NCI-H2196 treated with DMSO at 0.1 percent for 48 hours (cell line): ENCODE measurements around the gene PITPNM2.
"Not testable (repeated sequence)": the region's sequence is repeated elsewhere in the genome, so short reads cannot be mapped to it uniquely, and the experiment has no call there.

Experiments used
- DNase-seq: peaks from one replicate; lab custom pipeline; 2025; ENCODE audit not compliant: unreplicated experiment; lab: John Stamatoyannopoulos, UW

PITPNM2 gene

DNA sequence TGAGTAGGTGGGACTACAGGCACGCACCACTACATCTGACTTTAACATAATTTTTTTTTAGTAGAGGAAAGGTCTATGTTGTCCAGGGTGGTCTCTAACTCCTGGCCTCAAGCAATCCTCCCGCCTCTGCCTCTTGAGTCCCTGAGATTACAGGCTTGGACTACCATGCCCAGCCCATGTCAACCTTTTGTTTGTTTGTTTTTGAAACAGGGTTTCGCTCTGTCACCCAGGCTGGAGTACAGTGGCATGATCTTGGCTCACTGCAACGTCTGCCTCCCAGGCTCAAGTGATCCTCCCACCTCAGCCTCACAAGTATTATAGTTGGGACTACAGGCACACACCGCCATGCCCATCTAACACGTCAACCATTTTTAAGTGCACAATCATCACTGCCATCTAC, 29.2 kb downstream of the PITPNM2 start:
- no peak for DNase-seq

DNA sequence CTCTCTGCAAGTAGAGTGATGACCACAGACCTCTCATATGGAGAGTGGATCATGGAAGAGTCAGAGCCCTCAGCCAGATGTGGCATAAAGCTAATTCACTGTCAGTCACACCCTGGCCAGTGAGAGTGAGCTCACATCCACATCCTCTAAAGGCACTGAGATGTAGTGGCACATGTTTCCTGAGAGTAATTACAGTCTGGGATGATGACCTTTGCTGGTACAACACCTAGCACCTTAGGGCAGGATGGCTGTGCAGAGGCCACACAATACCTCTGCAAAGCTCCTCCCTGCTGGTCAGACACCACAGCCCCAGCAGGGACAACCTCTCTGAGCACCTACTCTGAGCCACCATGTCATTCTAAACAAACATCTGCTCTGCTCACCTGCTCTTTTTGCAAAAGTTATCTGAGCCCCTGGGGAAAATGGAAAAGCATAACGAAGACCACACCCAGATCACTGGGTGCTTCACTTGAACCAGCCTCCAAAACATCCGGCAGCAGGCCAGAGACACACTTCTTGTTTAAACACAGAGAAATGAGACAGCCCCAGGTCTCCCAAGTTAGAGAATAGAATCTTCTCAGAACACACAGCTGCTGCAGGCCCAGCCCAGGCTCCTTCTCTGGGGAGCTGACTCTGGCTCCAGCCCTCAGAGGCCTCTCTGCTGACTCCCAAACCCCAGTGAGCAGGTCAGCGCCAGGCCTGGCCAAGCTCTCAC, 30.3 kb downstream of the PITPNM2 start:
- DNase-seq, result no peak

DNA sequence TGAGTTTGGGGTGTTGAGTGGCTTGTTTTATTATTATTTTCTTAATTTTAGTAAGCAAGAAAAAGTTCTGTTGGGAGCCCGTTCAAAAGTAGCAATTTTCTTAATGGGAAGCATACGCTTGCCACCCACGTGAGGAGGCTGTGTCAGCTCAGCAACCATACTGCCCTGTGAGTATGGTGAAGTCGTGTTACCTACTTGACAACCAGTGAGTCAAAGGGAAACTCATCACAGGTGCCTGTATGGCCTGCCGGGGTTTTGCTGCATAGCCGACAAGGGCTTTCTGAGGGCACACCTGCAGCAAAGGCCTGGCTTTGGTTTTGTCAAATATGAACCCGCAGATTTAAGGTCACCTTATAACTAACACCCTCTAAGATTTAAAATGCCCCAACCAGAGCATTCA, 31.1 kb downstream of the PITPNM2 start:
- no peak for DNase-seq

DNA sequence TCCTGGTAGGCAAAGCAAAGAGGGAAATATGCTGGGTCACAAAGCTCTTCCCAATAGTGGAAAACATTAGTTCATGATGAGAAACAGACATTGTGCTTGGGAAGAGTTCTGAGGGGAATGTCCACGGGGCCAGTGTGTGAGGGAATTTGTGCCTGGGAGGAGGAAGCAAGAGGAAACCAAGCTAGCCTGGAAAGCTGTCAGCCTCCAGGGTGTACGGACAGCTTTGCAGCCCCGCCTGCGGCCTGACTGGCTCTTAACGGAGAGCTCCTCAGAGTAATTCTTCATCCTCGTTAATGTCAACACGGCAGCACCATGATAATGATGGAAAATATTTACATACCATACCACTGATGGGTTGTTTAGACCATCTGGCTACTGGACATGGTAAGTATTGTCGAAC, 32.4 kb downstream of the PITPNM2 start:
- no peak for DNase-seq

DNA sequence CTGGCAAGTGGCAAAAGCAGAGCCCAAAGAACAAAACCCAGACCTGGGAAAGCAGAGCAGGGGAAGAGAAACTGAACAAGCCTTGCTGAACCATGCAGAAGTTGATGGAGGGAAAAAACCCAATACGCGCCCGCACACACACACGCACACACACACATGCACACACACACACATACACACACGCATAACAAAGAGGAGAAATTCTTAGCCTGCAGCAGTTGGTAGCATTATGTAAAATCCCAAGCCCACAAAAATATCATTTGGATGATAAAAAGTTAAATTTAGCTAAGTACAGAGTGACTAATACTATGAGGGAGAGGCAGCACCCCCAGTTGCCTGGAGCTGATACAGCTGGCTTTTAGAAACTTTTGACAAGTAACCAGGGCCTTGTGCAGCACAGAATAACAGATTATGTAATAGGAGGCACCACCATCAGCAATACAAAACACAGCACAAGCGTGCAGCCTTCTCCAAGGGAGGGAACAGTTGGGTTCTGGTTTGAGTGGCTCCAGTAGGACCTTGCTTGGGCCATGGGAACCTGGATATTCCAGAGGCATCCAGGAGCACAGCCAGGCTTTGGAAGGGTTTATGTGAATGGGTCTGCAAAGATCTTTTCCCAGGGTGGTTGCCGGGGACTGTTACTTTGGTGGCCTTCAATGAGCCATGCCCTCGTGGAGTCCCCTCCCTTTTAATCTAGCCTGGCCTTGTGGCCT, 35.3 kb downstream of the PITPNM2 start:
- no peak for DNase-seq

DNA sequence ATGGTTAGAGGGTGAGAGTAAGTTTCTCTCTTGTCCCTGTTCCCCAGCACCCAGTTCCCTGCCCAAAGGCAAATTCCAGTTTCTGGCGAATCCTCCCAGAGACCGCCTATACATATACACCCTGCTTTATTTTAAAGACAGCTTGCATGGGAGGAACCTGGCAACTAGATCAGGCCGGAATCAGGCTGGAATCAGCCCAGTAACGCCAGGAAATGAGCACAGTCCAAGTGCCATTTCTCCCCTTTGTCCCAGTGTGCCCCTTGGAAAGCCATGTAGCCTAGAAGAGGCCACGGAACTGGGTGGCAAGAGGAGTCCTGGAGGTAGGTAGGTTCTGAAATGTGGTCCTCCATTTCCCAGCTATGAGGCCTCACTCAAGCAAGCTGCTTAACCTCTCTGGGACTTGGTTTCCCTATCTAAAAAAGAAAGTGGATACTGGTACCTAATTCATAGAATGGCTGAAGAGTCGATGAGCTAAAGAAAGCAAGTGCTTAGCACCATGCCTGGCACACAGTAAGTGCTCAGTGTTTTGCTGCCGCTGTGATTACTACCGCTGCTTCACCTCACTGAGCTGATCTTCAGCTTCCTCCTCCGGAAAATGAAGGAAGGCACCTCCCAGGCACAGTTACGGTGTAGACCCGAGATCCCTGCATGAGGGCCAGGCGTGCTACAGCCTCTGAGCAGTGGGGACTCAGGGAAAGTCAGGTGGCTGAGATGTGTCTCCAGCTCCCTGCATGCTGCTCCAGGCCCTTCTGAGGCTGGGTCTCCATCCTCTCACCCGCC, 36.4 kb downstream of the PITPNM2 start:
- DNase-seq, result no peak

DNA sequence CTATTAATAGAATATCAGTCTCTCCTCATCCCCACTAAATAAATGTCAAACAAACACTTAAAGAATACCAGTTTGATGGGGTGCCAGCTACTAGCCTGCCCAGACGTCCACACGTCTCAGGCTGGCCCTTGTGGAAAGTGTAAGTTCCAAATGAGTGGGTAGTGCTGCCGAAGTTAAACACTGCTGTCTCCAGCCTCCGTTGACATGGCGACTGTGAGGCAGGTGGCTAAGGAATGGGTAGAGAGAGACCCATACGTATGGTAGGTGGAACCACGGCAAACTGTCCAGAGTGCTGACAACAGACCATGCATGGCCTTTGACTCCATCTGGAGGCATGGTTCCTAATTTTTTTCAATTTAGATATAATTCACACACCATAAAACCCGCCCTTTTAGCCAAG, 37.9 kb downstream of the PITPNM2 start:
- peak; percentile 26 for DNase-seq

DNA sequence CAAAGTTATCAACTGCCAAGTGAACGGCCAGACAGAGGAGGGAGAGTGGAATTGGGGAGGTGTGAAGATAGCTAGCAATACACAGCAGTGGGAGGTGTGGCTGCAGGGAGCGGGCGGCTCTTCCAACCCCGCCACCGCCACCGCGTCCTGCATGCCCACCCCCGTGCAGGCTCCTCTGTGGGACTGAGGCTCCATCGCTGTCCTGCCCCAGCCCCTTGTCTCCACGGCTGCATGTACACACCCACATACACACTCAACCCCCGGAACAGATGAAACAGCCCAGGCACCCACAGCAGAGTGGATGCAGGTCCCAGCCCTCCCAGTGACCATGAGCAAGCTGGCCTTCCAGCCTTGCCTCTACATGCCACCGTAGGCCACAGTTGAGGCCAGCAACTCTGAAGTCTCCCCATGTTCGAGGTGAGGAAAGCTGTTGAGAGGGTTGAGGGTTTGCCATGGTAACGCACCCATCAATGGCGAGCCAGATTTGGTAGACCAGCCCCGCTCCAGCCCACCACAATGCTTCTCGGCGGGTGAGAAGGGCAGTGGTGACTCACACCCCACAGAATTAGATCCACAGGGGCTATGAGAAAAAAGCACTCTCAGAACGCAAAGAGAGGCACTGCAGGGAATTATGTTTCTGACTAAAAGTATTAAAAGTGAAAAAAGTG, 39.3 kb downstream of the PITPNM2 start:
- no peak for DNase-seq

DNA sequence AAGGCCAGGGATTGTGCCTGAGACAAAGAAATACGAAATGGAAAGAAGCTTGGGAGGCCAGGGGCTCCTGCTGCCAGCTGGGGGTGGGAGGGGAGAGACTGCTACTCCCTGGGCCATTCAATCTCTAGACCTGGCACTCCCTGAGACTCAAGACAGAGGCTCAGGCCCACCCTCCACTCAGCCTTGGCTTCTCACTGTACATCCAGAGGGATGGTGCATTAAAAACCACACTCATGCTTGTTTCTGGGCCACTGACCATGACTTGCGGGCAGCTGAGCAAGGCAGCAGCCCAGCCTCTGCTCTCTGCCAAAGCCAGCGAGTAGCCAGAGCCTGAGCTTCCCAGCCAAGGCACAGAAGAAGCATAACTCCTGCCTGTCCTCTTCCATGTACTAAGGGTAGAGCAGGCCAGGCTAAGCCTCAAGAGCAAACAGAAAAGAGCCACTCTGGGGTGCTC, 41.5 kb downstream of the PITPNM2 start:
- no peak for DNase-seq

DNA sequence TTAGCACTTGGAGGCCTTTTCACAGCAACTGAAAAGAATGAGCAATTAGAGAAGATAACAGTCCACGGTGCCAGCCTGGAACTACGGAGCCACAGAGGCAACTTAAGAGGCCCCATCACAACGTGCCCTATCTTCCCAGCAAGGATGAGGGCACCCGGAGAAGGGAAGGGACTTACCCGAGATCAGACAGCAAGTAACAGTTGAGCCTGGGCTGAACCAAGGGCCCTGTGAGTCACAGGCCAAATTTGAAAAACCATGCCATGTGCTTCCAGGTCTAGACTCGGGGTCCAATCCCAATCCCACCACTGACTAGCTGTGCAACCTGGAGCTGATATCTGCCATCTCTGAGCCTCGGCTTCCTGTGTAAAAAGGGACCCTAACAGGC, 42.2 kb downstream of the PITPNM2 start:
- DNase-seq, result no peak

DNA sequence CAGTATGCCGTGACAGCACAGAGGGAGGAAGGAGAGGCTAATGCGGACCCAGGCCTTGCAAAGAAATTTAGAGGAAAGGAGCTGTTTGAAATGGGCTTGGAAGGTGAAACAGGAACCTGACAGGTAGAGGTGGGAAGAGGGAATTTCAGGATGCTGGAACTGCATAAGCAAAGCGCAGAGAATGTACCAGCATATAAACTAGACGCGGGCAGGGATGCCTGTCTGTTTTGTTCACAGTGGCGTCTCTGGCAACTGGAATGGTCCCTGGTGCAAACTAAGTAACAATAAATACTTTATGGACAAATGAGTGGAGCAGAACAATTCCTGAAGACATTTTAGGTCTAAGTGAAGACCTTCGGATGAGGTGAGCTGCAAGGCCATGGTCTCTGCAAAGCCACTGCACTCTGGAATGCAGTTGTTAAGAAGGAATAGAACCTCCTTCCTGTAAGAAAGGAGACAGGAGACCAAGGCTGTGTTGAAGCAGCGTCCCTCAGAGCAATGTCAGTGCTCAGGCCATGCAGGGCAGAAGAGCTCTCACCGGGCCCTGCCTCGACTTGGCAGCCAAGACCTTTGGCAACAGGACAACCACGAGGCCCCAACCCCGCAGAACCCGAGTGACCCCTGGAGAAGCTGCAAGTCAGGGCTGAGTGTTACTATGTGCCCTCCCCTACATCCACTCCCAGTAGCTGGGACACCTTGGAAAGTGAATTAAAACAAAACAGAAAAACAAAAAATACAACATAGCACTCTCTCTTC, 42.8 kb downstream of the PITPNM2 start:
- DNase-seq, result no peak

DNA sequence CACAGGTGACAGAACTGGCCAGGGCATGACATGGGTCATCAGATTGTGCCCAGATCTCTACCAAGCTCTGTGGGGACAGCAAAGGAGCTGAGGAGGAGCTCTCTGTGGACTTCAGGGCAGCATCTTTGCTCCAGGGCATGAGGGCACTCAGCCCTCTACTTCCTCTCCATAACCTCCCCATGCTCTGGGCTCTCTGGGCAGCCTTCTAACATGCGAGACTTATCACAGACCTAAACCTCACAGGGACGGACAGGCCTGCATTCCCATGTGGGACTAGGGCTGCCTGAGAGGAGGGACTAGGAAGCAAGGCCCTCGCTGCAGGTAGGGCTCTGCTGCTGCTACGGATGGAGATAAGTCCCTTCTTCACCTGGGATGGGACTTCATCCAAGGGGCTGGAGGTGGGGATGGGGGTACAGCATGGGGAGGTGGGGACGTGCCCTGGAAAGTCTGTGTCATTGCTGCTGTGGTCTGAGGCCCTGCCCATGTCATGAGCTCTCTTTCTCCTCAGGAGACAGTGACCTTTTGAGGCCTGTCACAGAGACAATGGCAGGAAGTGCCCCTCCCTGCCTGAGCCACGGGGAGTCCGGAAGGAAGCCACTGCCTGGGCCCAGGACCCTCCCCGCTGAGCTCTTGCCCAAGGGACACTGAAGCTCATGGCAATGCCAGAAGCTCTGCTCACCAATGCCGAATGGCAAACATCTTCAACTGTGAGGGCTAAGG, 44.1 kb downstream of the PITPNM2 start:
- DNase-seq, result no peak

DNA sequence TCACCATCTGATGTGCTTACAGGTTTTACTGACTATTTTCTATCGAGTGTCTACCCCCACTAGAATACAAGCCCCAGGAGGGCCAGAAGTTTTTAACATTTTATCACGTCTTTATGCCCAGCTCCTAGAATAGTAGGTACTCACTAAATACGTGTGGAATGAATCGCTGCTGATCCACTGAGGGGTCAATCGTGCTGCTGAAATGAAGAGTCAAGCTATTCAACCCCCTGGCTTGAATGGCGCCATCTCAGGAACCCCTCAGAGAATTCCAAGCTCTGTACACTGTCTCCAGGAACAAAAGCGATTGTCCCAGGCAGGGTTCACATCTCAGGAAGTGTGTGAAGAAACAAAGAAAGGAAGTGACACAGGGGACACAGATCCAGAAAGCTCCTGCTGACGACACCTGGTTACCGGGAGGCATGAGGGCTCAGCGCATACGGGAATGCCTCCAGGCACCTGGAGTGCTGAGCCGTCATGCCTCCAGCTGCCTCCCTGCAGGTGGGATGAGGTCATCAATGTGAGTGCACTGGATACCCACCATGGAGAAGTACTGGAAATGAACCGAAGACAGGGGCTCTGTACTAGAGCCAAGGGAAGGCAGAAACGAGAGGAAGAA, 45.6 kb downstream of the PITPNM2 start:
- DNase-seq, result no peak

DNA sequence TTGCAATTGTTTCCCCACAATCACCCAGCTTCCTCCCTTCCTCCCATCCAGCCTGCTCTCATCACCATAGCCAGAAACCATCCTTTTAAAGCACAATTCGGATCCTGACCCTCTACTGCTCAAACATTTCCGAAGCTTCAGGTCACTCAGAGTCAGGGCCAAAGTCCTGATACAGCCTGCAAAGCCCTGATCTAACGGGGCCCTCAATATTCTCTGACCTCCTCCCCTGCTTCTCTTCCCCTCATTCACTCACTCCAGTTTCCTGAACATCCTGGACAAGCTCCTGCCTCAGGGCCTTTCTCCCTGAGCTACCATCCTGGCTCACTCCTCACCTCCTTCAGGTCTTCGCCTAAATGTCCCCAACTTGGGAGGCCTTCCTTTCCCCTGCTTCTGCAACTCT, 46.1 kb downstream of the PITPNM2 start:
- DNase-seq, result no peak

DNA sequence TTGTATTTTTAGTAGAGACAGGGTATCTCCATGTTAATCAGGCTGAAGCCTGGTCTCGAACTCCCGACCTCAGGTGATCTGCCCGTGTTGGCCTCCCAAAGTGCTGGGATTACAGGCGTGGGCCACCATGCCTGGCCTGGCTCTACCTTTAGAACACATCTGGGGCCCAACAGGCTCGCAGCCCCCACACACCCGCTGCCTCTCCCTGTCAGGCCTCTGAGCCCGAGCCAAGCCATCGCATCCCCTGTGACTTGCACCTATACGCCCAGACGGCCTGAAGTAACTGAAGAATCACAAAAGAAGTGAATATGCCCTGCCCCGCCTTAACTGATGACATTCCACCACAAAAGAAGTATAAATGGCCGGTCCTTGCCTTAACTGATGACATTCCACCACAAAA, 46.8 kb downstream of the PITPNM2 start:
- DNase-seq, result not testable (repeated sequence)

DNA sequence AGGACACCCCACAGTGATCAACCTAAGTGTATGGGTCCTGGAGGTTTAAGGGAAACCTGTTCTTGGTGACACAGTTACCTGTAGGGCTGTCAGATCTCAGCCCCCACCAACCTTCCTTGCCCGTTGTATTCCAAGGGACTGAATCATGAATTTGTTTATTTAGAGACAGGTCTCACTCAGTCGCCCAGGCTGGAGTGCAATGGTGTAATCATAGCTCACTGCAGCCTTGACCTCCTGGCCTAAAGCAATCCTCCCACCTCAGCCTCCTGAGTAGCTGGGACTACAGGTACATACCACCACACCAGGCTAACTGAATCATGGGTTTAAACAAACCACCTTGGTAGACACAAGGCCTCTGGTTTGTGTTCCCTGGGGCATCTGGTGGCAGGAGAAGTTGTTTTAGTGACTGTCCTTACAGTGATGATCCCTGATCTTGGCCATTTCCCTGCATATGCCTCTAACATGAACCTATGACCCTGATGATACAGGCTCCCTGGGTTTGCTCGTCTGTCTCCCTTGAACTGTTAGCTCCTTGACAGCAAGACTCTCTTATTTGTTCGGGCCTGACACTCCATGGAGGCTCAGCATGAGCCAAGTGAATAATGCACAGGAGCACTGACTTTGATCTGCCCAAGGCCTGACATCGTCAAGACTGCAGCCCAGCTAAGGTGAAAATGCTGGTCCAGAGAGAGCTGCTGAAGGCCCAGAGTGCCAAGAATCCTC, 47.9 kb downstream of the PITPNM2 start:
- DNase-seq, result no peak

DNA sequence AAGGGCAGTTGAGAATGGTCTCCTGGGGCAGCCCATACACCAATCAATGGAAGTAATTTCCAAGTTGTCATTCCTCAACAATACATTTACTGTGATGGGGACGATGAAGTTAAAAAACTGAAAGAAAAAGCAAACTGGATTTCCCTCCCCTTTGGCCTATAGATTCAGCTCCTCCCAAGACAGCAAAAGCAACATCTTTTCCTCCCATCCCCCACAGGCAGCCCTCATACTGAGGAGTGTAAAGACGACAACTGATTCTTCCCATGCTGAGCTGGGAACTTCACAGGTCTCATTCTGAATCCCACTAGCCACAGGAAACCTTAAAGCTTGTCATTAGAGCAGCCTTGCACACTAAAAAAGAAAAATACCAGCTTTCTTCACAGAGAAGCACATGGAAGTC, 48.5 kb downstream of the PITPNM2 start:
- no peak for DNase-seq

DNA sequence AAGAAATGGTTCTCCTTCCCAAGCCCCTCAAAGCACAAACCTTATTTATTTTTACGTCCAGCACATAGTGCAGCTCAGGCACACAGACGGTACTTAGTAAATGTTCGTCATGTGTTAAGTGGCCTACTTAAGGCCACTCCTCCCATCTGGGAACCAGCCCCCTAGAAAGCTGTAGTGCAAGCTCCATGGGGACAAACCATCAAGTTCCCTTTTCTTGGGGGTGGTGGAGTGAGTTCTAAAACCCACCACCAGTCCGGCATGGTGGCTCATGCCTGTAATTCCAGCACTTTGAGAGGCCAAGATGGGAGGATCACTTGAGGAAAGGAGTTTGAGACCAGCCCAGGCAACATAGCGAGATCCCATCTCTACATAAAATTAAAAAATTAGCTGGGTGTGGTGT, 49.4 kb downstream of the PITPNM2 start:
- no peak for DNase-seq
